PC-9 (cell line): ENCODE results near the gene RFX7. TPM values are rescaled to one million over a fixed set of nuclear protein-coding genes. Genes with fewer than 3 reads are reported as not detected.

Experiments used
- BruUV-seq: library from RNA; stranded (reverse); fragments of 400-500 nt; replicated peaks from 2 replicates; lab custom pipeline; 2021; lab: Mats Ljungman, UMichigan
- CTCF ChIA-PET: fragments of 300-600 bp; sonication (Branson Sonifier 250); formaldehyde crosslinking; loops from one replicate; lab custom pipeline; 2022; ENCODE audit warnings: antibody characterized with exemption; lab: Charles Lee
- POLR2A ChIA-PET: fragments of 300-600 bp; sonication (Branson Sonifier 250); formaldehyde crosslinking; loops from one replicate; lab custom pipeline; 2022; ENCODE audit warnings: antibody characterized with exemption; ENCODE audit not compliant: unreplicated experiment; lab: Charles Lee
- DNase-seq, 2 experiments: peaks; one replicate each; pipeline versions ENCODE4 v3.0.0 to v3.0.0-alpha.2; 2015 to 2022; ENCODE audit warnings: mixed read lengths in 1 of 2
- H2AFZ ChIP-seq: fragments of 200-600 bp; sonication (generic); 2 replicates; pipeline ENCODE4 v1.8.1; 2017; ENCODE audit warnings: antibody characterized with exemption
- H3F3A ChIP-seq: fragments of 200-600 bp; sonication (generic); 2 replicates; pipeline ENCODE4 v1.8.1; 2017; ENCODE audit warnings: antibody characterized with exemption, mild to moderate bottlenecking, low read depth; ENCODE audit not compliant: insufficient read depth
- H3K27ac ChIP-seq: fragments of 200-600 bp; sonication (generic); 2 replicates; pipeline ENCODE4 v1.6.1; 2016; ENCODE audit warnings: mixed run types
- H3K27me3 ChIP-seq: fragments of 200-600 bp; sonication (generic); 2 replicates; pipeline ENCODE4 v1.6.1; 2016; ENCODE audit warnings: low read depth, mixed run types; ENCODE audit not compliant: insufficient read depth
- H3K36me3 ChIP-seq: fragments of 200-600 bp; sonication (generic); 2 replicates; pipeline ENCODE4 v1.6.1; 2016; ENCODE audit warnings: low read depth, mixed run types
- H3K4me1 ChIP-seq: fragments of 200-600 bp; sonication (generic); replicated peaks from 2 replicates; pipeline ENCODE4 v1.6.1; 2016; ENCODE audit warnings: mixed run types; ENCODE audit not compliant: insufficient read depth
- H3K4me2 ChIP-seq: fragments of 200-600 bp; sonication (generic); 2 replicates; pipeline ENCODE4 v1.6.1; 2017; ENCODE audit warnings: mixed run types
- H3K4me3 ChIP-seq: fragments of 200-600 bp; sonication (generic); 2 replicates; pipeline ENCODE4 v1.6.1; 2016; ENCODE audit warnings: mixed run types
- H3K79me2 ChIP-seq: fragments of 200-600 bp; sonication (generic); 2 replicates; pipeline ENCODE4 v1.6.1; 2017; ENCODE audit warnings: low read depth, mixed run types
- H3K9me2 ChIP-seq: fragments of 200-600 bp; sonication (generic); 2 replicates; pipeline ENCODE4 v1.8.1; 2017; ENCODE audit warnings: mild to moderate bottlenecking; ENCODE audit not compliant: insufficient read depth
- H3K9me3 ChIP-seq: fragments of 200-600 bp; sonication (generic); 2 replicates; pipeline ENCODE4 v1.8.1; 2016; ENCODE audit warnings: low read depth; ENCODE audit not compliant: insufficient read depth
- H4K20me1 ChIP-seq: fragments of 200-600 bp; sonication (generic); 2 replicates; pipeline ENCODE4 v1.8.1; 2017; ENCODE audit not compliant: insufficient read depth
- EZH2 ChIP-seq: fragments of 200-600 bp; sonication (generic); IDR thresholded peaks from 2 replicates; pipeline ENCODE4 v1.8.0; 2017; ENCODE audit warnings: antibody characterized with exemption, low read depth
- intact Hi-C: fragments of 100-400 bp; cut with micrococcal nuclease; formaldehyde crosslinking; loops from one replicate; pipeline ENCODE4 v1.10.0; 2022; ENCODE audit not compliant: unreplicated experiment
- total RNA-seq: library from RNA; stranded (reverse); gene quantifications from 2 replicates; pipeline ENCODE4 v1.2.3, GENCODE V29; 2021
- TF ChIP-seq, protein P1 (sequence below): fragments of 200-600 bp; sonication (generic); conservative IDR thresholded peaks from 2 replicates; pipeline ENCODE4 v1.6.1; 2017; ENCODE audit warnings: mixed run types, antibody characterized with exemption, mild to moderate bottlenecking, moderate library complexity

Gene RFX7
- total RNA-seq, 1 experiment from 2014 or later: 24.6 TPM

DNA sequence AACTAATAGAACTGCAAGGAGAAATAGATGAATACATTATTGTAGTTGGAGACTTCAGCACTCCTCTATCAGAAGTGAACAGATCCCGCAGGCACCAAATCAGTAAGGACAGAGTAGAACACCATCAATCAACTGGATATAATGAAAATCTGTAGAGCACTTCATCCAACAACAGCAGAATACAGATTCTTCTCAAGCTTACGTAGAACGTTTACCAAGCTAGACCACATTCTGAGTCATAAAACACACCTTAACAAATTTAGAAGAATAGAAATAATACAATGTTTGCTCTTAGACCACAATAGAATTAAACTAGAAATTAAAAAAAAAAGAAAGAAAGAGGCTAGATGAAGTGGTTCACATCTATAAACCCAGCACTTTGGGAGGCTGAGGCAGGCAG, 179.5 kb downstream of the RFX7 start:
- H2AFZ ChIP-seq: no peak overlapping the region
- ChIA-PET CTCF (no interaction called here), POLR2A (interaction anchor here (0.5 to 0.7 kb wide), 2 partner anchors 9 to 181 kb away, joined by 4 read pairs; no protein-coding TSS in a partner anchor)
- no peak overlapping the region for H3K4me2 ChIP-seq
- no peaks in the 10 kb centered on the region for H3K36me3 ChIP-seq
- no peaks in the 10 kb centered on the region for H3K9me3 ChIP-seq
- intact Hi-C loops: no loop called here
- TF ChIP-seq, protein P1, sequence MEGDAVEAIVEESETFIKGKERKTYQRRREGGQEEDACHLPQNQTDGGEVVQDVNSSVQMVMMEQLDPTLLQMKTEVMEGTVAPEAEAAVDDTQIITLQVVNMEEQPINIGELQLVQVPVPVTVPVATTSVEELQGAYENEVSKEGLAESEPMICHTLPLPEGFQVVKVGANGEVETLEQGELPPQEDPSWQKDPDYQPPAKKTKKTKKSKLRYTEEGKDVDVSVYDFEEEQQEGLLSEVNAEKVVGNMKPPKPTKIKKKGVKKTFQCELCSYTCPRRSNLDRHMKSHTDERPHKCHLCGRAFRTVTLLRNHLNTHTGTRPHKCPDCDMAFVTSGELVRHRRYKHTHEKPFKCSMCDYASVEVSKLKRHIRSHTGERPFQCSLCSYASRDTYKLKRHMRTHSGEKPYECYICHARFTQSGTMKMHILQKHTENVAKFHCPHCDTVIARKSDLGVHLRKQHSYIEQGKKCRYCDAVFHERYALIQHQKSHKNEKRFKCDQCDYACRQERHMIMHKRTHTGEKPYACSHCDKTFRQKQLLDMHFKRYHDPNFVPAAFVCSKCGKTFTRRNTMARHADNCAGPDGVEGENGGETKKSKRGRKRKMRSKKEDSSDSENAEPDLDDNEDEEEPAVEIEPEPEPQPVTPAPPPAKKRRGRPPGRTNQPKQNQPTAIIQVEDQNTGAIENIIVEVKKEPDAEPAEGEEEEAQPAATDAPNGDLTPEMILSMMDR: no peak
- no peak for TF ChIP-seq EZH2
- no peaks in the 10 kb centered on the region for H3K9me2 ChIP-seq
- peaks cover 19% of the 10 kb centered on the region for H3K4me1 ChIP-seq
- H3F3A ChIP-seq: 0 out of 2 replicates have a peak, but pooled peaks cover 11% of the 10 kb centered on the region
- no peaks in the 10 kb centered on the region for H4K20me1 ChIP-seq
- no peaks in the 10 kb centered on the region for H3K79me2 ChIP-seq
- no TSS peak for BruUV-seq
- no peak overlapping the region for H3K27ac ChIP-seq
- no peaks in the 10 kb centered on the region for H3K27me3 ChIP-seq
- H3K4me3 ChIP-seq: no peak overlapping the region
- no peak for DNase-seq

DNA sequence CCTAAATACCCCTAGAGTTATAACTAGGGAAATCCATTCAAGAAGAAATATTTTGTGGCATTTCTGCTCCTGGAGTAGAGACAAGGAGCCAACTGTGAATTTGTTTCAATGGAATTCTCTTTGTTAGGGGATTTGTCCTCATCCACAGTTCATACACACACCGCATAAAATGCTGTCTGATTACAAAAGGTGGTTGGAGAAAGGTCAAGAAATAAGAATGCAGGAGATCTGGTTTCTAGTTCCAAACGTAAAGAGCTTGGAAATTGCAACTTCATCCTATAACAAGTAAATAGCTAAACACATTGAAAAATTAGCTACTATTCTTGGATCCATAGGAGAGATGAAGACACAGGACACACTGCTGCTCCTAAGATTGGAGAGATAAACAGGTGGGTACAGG, 184.0 kb downstream of the RFX7 start:
- no peaks in the 10 kb centered on the region for H3K79me2 ChIP-seq
- CTCF ChIA-PET: no interaction called here
- peak overlapping the region; percentile 84 for H3K27ac ChIP-seq
- H3K9me3 ChIP-seq: no peaks in the 10 kb centered on the region
- H3K4me3 ChIP-seq: no peak overlapping the region
- H3K36me3 ChIP-seq: no peaks in the 10 kb centered on the region
- H3K4me2 ChIP-seq: peak overlapping the region; percentile 60
- BruUV-seq: no TSS peak
- peaks cover 28% of the 10 kb centered on the region for H3K4me1 ChIP-seq
- POLR2A ChIA-PET: interaction anchor here (0.6 to 1.0 kb wide), 5 partner anchors 8 to 888 kb away, joined by 3 to 5 read pairs (median 4); no protein-coding TSS in a partner anchor
- peak overlapping the region; percentile 50; the same call in 1 of the 2 replicates for H2AFZ ChIP-seq
- intact Hi-C loops: loop anchor here (1.0 kb wide), 1 partner anchor 322 kb away; no protein-coding TSS in a partner anchor
- H3K27me3 ChIP-seq: no peaks in the 10 kb centered on the region
- DNase-seq: peak in 1 of 2 experiments; percentile 65
- TF ChIP-seq EZH2: no peak
- H4K20me1 ChIP-seq: no peaks in the 10 kb centered on the region
- 0 out of 2 replicates have a peak, but pooled peaks cover 12% of the 10 kb centered on the region for H3F3A ChIP-seq
- H3K9me2 ChIP-seq: no peaks in the 10 kb centered on the region

- Histone ChIP-seq H3K4me1 (peaks cover 28% of the 10 kb centered on the region), H3K4me2 (peak overlapping the region; percentile 60), H3K9me3 (no peaks in the 10 kb centered on the region), H4K20me1 (no peaks in the 10 kb centered on the region), H3K36me3 (no peaks in the 10 kb centered on the region), H3K9me2 (no peaks in the 10 kb centered on the region), H3K4me3 (no peak overlapping the region), H3K79me2 (no peaks in the 10 kb centered on the region), H3K27me3 (no peaks in the 10 kb centered on the region), H3K27ac (peak overlapping the region; percentile 84; the same call in 1 of the 2 replicates), H3F3A (0 out of 2 replicates have a peak, but pooled peaks cover 12% of the 10 kb centered on the region), H2AFZ (no peak overlapping the region)
- DNase-seq: no peak
- intact Hi-C loops: loop anchor here (1.0 kb wide), 1 partner anchor 322 kb away; no protein-coding TSS in a partner anchor
- ChIA-PET CTCF (interaction anchor here (0.6 kb wide), 1 partner anchor 66 kb away, joined by 3 read pairs; no protein-coding TSS in a partner anchor), POLR2A (interaction anchor here (0.7 kb wide), 1 partner anchor 283 kb away, joined by 5 read pairs; no protein-coding TSS in a partner anchor)
- TF ChIP-seq, protein P1: no peak
- TF ChIP-seq EZH2: no peak
- BruUV-seq: no TSS peak
These were observed 184.7 kb downstream of the RFX7 start for GRCh38 chr15:56058986-56059385.
